ENCODE results near the gene EVC2.
"Not testable (repeated sequence)": the region's sequence is repeated elsewhere in the genome, so short reads cannot be mapped to it uniquely, and the experiment has no call there.

The EVC2 gene

GRCh38 chr4:5730993-5731990, 22.9 kb upstream of the EVC2 start:
- no peak for TF ChIP-seq JUND (IDR thresholded peaks at IDR 0.05; ENCODE audit: low read depth)
- DNase-seq (ENCODE audit: low read depth in 1 of 2, low spot score in 1 of 2), result no peak
- in situ Hi-C loops (cut with HindIII; ENCODE audit: low pct_unique_long_range_greater_than_20kb, low sequenced_read_pairs), result no loop called here

- no peak for TF ChIP-seq JUND (IDR thresholded peaks at IDR 0.05; ENCODE audit: low read depth)
- DNase-seq (ENCODE audit: low read depth in 1 of 2, low spot score in 1 of 2), result no peak
- in situ Hi-C loops (cut with HindIII; ENCODE audit: low pct_unique_long_range_greater_than_20kb, low sequenced_read_pairs), result no loop called here
Measured at GRCh38 chr4:5730436-5730835, 22.1 kb upstream of the EVC2 start.

- in situ Hi-C loops (cut with HindIII; ENCODE audit: low pct_unique_long_range_greater_than_20kb, low sequenced_read_pairs), result not testable (repeated sequence)
Measured at GRCh38 chr4:5728412-5728811, 20.1 kb upstream of the EVC2 start.

GRCh38 chr4:5724377-5724776, 16.0 kb upstream of the EVC2 start:
- no peak for TF ChIP-seq JUND (IDR thresholded peaks at IDR 0.05; ENCODE audit: low read depth)
- no peak for DNase-seq (ENCODE audit: low read depth in 1 of 2, low spot score in 1 of 2)
- in situ Hi-C loops (cut with HindIII; ENCODE audit: low pct_unique_long_range_greater_than_20kb, low sequenced_read_pairs), result no loop called here

More at GRCh38 chr4:5728412-5728811, 20.1 kb upstream of the EVC2 start:
- DNase-seq (ENCODE audit: low read depth in 1 of 2, low spot score in 1 of 2), result not testable (repeated sequence)

- DNase-seq (ENCODE audit: low read depth in 1 of 2, low spot score in 1 of 2), result no peak
- no peak for TF ChIP-seq JUND (IDR thresholded peaks at IDR 0.05; ENCODE audit: low read depth)
Measured at GRCh38 chr4:5722328-5722727, 14.0 kb upstream of the EVC2 start.

GRCh38 chr4:5721923-5722322, 13.6 kb upstream of the EVC2 start:
- no peak for TF ChIP-seq JUND (IDR thresholded peaks at IDR 0.05; ENCODE audit: low read depth)
- in situ Hi-C loops (cut with HindIII; ENCODE audit: low pct_unique_long_range_greater_than_20kb, low sequenced_read_pairs), result no loop called here
- no peak for DNase-seq (ENCODE audit: low read depth in 1 of 2, low spot score in 1 of 2)

More at GRCh38 chr4:5722328-5722727, 14.0 kb upstream of the EVC2 start:
- in situ Hi-C loops (cut with HindIII; ENCODE audit: low pct_unique_long_range_greater_than_20kb, low sequenced_read_pairs), result no loop called here

DNA sequence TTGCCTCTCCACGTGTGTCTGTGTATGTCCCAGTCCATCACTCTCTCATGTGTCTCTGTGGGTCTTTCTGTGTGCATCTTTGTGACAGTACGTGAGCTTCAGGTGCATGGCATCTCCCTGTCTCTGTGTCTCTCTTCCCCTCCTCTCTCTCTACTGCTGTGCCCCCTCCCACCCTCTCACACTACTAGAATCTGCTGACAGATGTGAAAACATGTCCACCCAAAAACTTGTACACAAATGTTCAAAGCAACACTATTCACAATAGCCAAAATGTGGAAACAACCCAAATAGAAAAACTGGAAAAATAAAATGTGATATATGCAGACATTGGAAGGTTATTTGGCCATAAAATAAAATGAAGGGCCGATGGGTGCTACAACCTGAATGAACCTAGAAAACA, 12.6 kb upstream of the EVC2 start:
- in situ Hi-C loops (cut with HindIII; ENCODE audit: low pct_unique_long_range_greater_than_20kb, low sequenced_read_pairs), result no loop called here
- no peak for DNase-seq (ENCODE audit: low read depth in 1 of 2, low spot score in 1 of 2)
- no peak for TF ChIP-seq JUND (IDR thresholded peaks at IDR 0.05; ENCODE audit: low read depth)

- in situ Hi-C loops (cut with HindIII; ENCODE audit: low pct_unique_long_range_greater_than_20kb, low sequenced_read_pairs), result no loop called here
- DNase-seq (ENCODE audit: low read depth in 1 of 2, low spot score in 1 of 2), result no peak
- TF ChIP-seq JUND (IDR thresholded peaks at IDR 0.05; ENCODE audit: low read depth), result no peak
Measured at GRCh38 chr4:5720157-5720850, 11.9 kb upstream of the EVC2 start.

DNA sequence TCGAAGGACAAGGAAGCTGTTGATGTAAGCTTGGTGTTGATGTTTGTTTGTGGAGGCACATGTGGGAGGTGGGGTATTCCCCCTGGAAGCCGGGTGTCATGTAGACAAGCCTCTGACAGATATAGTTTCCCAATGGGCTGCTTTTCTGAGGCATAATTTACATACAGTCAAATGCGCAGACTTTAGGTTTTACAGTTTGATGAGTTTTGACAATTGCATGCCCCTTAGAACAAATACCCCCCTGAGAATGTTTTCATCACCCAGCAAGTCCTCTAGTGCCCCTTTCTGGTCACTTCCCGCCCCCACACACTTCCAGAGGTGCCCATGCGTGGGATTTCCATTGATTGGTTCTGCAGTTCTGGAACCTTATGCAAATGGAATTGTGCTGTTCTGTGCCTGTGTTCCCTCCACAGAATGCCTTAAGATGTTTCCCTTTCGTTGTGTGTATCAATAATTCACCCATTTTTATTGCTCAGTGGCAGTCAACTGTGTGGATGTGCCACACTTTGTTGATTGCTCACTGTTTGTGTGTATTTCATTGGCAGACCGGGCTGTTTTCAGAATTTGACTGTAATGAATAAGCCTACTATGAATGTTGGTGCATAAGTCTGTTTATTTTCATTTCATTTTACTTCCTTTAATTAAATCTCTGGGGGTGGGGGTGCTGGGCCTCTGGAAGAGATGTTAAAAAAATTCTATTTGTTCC, 11.1 kb upstream of the EVC2 start:
- in situ Hi-C loops (cut with HindIII; ENCODE audit: low pct_unique_long_range_greater_than_20kb, low sequenced_read_pairs), result no loop called here
- no peak for DNase-seq (ENCODE audit: low read depth in 1 of 2, low spot score in 1 of 2)
- TF ChIP-seq JUND (IDR thresholded peaks at IDR 0.05; ENCODE audit: low read depth), result no peak

- in situ Hi-C loops (cut with HindIII; ENCODE audit: low pct_unique_long_range_greater_than_20kb, low sequenced_read_pairs), result no loop called here
- TF ChIP-seq JUND (IDR thresholded peaks at IDR 0.05; ENCODE audit: low read depth), result no peak
Measured at GRCh38 chr4:5718411-5718810, 10.1 kb upstream of the EVC2 start.

DNA sequence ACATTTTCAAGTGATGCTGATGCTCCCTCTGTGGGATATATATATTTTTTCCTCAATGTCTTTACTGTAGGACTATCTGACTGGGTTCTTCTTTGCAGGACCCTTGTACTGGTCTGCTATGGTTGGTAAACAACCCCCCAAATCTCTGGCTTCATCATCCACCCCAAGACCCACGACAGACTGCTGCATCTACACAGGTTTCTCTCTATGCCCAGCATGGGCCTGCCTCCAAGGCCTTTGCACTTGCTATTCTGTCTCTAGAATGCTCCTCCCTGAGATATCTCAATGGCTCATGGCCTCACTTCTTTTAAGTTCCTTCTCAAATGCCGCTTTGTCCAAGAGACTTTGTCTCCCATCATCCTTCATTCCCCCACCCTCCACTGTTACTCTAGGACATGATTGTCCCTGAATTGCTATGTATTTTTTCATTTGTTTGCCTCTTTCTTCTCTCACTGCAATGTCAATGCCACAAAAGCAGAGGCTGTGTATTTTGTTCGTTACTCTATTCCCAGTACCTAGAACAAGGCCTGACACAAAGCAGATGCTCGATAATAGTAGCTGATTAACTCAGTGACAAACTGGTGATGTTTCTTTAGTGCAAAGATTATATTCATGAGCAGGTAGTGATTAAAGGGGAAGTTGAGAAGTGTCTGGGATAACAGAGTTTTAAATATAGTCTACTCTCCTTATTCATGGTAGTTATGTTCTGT, 9.2 kb upstream of the EVC2 start:
- in situ Hi-C loops (cut with HindIII; ENCODE audit: low pct_unique_long_range_greater_than_20kb, low sequenced_read_pairs), result no loop called here
- TF ChIP-seq JUND (IDR thresholded peaks at IDR 0.05; ENCODE audit: low read depth), result no peak
- no peak for DNase-seq (ENCODE audit: low read depth in 1 of 2, low spot score in 1 of 2)

More at GRCh38 chr4:5718411-5718810, 10.1 kb upstream of the EVC2 start:
- DNase-seq (ENCODE audit: low read depth in 1 of 2, low spot score in 1 of 2), result no peak

- in situ Hi-C loops (cut with HindIII; ENCODE audit: low pct_unique_long_range_greater_than_20kb, low sequenced_read_pairs), result no loop called here
- TF ChIP-seq JUND (IDR thresholded peaks at IDR 0.05; ENCODE audit: low read depth), result no peak
- no peak for DNase-seq (ENCODE audit: low read depth in 1 of 2, low spot score in 1 of 2)
Measured at GRCh38 chr4:5716391-5716790, 8.0 kb upstream of the EVC2 start.

All from T47D (cell line).